Measurements from ENCODE around the gene FGF1. TPM values are rescaled to one million over a fixed set of nuclear protein-coding genes. Genes with fewer than 3 reads are reported as not detected.

The FGF1 gene
- total RNA-seq, 4 donors from 2014 or later: 0.38 to 5.4 (median 0.65) TPM

GRCh38 chr5:142694092-142694856 lies 8.4 kb upstream of the FGF1 start:
- intact Hi-C loops (cut with DNase I; ENCODE audit: low total_unique reads): no loop called here

GRCh38 chr5:142692321-142692894 lies 6.5 kb upstream of the FGF1 start:
- 75 to 79% methylated on average over 3 of the region's 3 CpGs for WGBS, 2 donors
- TF ChIP-seq CTCF (IDR thresholded peaks at IDR 0.05) (no peak), POLR2A (IDR thresholded peaks at IDR 0.05) (no peak)
- DNase-seq (ENCODE audit: low spot score in 2 of 2): peak in 1 of 2 donors; percentile 9
- intact Hi-C loops (cut with DNase I; ENCODE audit: low total_unique reads): no loop called here
- no peak overlapping the region for H3K4me3 ChIP-seq (ENCODE audit: low read depth, poor library complexity, severe bottlenecking)

More at GRCh38 chr5:142694092-142694856, 8.4 kb upstream of the FGF1 start:
- DNase-seq (ENCODE audit: low spot score in 2 of 2): peak in 1 of 2 donors; percentile 10
- no peak overlapping the region for H3K4me3 ChIP-seq (ENCODE audit: low read depth, poor library complexity, severe bottlenecking)
- TF ChIP-seq POLR2A (IDR thresholded peaks at IDR 0.05) (no peak), CTCF (IDR thresholded peaks at IDR 0.05) (no peak)
- 87 to 96% methylated on average over 7 of the region's 7 CpGs for WGBS, 2 donors

- WGBS, 2 donors: 63 to 73% methylated on average over 4 of the region's 4 CpGs
- TF ChIP-seq CTCF (IDR thresholded peaks at IDR 0.05) (no peak), POLR2A (IDR thresholded peaks at IDR 0.05) (no peak)
- H3K4me3 ChIP-seq (ENCODE audit: low read depth, poor library complexity, severe bottlenecking): no peak overlapping the region
- DNase-seq (ENCODE audit: low spot score in 2 of 2): peak in 1 of 2 donors; percentile 12
- intact Hi-C loops (cut with DNase I; ENCODE audit: low total_unique reads): no loop called here
Measured at GRCh38 chr5:142690667-142691066, 4.8 kb upstream of the FGF1 start.

GRCh38 chr5:142689081-142689480 lies 3.2 kb upstream of the FGF1 start:
- TF ChIP-seq CTCF (IDR thresholded peaks at IDR 0.05): no peak
- TF ChIP-seq POLR2A (IDR thresholded peaks at IDR 0.05): no peak
- intact Hi-C loops (cut with DNase I; ENCODE audit: low total_unique reads): no loop called here
- peak in 1 of 2 donors; percentile 57 for DNase-seq (ENCODE audit: low spot score in 2 of 2)
- 87 to 92% methylated on average over 5 of the region's 5 CpGs for WGBS, 2 donors
- no peak overlapping the region for H3K4me3 ChIP-seq (ENCODE audit: low read depth, poor library complexity, severe bottlenecking)

- intact Hi-C loops (cut with DNase I; ENCODE audit: low total_unique reads): no loop called here
- peak in 1 of 2 donors; percentile 23 for DNase-seq (ENCODE audit: low spot score in 2 of 2)
- TF ChIP-seq CTCF (IDR thresholded peaks at IDR 0.05) (no peak), POLR2A (IDR thresholded peaks at IDR 0.05) (no peak)
- 82 to 87% methylated on average over 7 of the region's 7 CpGs for WGBS, 2 donors
- no peak overlapping the region for H3K4me3 ChIP-seq (ENCODE audit: low read depth, poor library complexity, severe bottlenecking)
Measured at GRCh38 chr5:142688281-142688989, 2.5 kb upstream of the FGF1 start.
